Activated CD8-positive, alpha-beta T cell treated with anti-CD3 and anti-CD28 coated beads, Interleukin-2, amount 10 ng/mL, durations not matched to agents 7 days and 5 days (primary cell): Measurements from ENCODE around the gene FYCO1. TPM values are rescaled to one million over a fixed set of nuclear protein-coding genes. Genes with fewer than 3 reads are reported as not detected.

Experiments
- ATAC-seq: fragments of 150-1000 bp; cut with Tn5 transposase; one replicate; pipeline ENCODE4 v1.10.0; 2021; ENCODE audit warnings: moderate library complexity
- CTCF ChIA-PET: fragments of 350-600 bp; sonication (Branson Sonifier 250); formaldehyde crosslinking; loops from one replicate; lab custom pipeline; 2021; ENCODE audit warnings: antibody characterized with exemption; lab: Charles Lee
- POLR2A ChIA-PET: fragments of 350-600 bp; sonication (Branson Sonifier 250); formaldehyde crosslinking; loops from one replicate; lab custom pipeline; 2021; ENCODE audit warnings: antibody characterized with exemption; lab: Charles Lee
- DNase-seq: peaks from one replicate; pipeline ENCODE4 v3.0.0-alpha.2; 2020
- H3K27ac Mint-ChIP-seq: one replicate; pipeline ENCODE4 v1.8.0; 2021; ENCODE audit warnings: mild to moderate bottlenecking, mixed read lengths
- H3K27me3 Mint-ChIP-seq: one replicate; pipeline ENCODE4 v1.8.0; 2021; ENCODE audit warnings: low read depth, mixed read lengths
- H3K36me3 Mint-ChIP-seq: one replicate; pipeline ENCODE4 v1.8.0; 2021; ENCODE audit warnings: low read depth, mixed read lengths
- H3K4me1 Mint-ChIP-seq: one replicate; pipeline ENCODE4 v1.8.0; 2021; ENCODE audit warnings: low read depth, mixed read lengths
- H3K4me3 Mint-ChIP-seq: one replicate; pipeline ENCODE4 v1.8.0; 2021; ENCODE audit warnings: mild to moderate bottlenecking, mixed read lengths
- H3K9me3 Mint-ChIP-seq: one replicate; pipeline ENCODE4 v1.8.0; 2022; ENCODE audit warnings: mixed read lengths; ENCODE audit not compliant: insufficient read depth
- total RNA-seq, 2 experiments: library from RNA; stranded (reverse); gene quantifications; one replicate each; pipeline ENCODE4 v1.2.3, GENCODE V29; 2021

FYCO1 gene
- total RNA-seq, 2 experiments from 2014 or later: 16.6 to 19.5 TPM

DNA sequence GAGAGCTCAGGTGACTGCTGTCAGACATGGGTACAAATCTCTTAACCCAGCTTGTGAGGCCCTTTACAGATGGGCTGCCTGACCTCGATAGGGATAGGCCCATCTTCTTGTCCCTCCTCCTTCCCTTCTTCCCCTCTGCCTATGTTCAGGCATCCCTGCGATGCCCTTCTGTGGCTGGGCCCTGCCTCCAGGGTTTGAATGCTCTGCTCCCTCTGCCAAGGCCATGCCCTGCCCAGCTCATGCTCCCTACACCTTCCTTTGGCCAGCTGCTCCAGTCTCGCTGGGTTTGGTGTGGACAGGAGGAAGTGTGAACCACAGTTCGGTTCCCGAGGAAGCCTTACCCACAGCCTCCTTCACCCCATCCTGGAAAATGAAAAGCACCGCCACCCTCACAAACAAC lies 4.3 kb downstream of the FYCO1 start:
- peak overlapping the region; percentile 20 for H3K4me3 Mint-ChIP-seq
- H3K27ac Mint-ChIP-seq: peak overlapping the region; percentile 86
- H3K9me3 Mint-ChIP-seq: peaks cover under 1% of the 10 kb centered on the region
- ChIA-PET POLR2A (no interaction called here), CTCF (interaction anchor here (1.1 kb wide), 1 partner anchor 17 kb away, joined by 5 read pairs; no protein-coding TSS in a partner anchor)
- H3K36me3 Mint-ChIP-seq: peaks cover 60% of the 10 kb centered on the region
- ATAC-seq: no peak
- DNase-seq: no peak
- H3K4me1 Mint-ChIP-seq: peaks cover 86% of the 10 kb centered on the region
- H3K27me3 Mint-ChIP-seq: no peaks in the 10 kb centered on the region

DNA sequence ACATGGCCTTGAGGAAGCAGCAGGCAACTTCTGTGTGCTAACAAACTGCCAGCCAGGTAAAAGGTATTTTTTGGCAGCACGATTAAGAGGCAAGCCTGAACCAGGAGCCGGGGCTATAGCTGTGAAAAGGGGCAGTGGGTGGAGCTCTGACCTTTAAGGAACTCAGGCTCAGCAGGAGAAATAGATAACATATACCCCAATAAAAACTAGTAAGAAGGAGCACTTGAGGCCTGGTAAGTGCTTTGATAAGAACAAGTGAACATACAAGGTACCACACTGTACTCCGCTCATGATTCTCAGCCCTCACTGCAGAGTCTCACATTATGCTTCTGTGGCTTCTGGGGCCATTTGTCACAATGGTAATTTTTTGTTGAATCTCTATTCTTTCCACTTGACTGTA lies 5.4 kb downstream of the FYCO1 start:
- ChIA-PET CTCF (no interaction called here), POLR2A (no interaction called here)
- Mint-ChIP-seq H3K4me1 (peaks cover 89% of the 10 kb centered on the region), H3K27me3 (no peaks in the 10 kb centered on the region), H3K9me3 (no peaks in the 10 kb centered on the region), H3K36me3 (peaks cover 69% of the 10 kb centered on the region), H3K27ac (peak overlapping the region; percentile 40), H3K4me3 (no peak overlapping the region)
- ATAC-seq: no peak
- no peak for DNase-seq

DNA sequence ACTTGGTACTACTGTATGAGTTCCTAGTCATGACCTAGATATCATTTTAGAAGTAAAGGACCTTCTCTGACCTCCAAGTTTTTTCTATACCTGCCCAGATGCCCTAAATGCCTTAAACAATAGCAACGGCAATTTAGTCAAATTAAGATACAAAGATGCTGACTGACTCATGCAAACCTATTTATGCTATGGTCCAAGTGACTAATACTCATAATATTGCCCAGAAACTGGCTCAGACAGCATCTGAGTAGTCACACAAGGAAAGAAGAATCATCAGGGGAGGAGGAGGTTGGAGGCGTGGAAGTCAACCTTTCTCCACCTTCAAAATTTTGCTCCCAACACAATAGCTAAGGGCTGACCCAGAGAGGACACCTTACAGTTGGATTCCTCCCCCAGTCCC lies 6.8 kb downstream of the FYCO1 start:
- CTCF ChIA-PET: interaction anchor here (0.6 kb wide), 1 partner anchor 94 kb away, joined by 4 read pairs; no protein-coding TSS in a partner anchor
- ATAC-seq: no peak
- POLR2A ChIA-PET: no interaction called here
- Mint-ChIP-seq H3K27ac (no peak overlapping the region), H3K9me3 (no peaks in the 10 kb centered on the region), H3K36me3 (peaks cover 82% of the 10 kb centered on the region), H3K4me3 (no peak overlapping the region), H3K27me3 (no peaks in the 10 kb centered on the region), H3K4me1 (peaks cover 95% of the 10 kb centered on the region)
- no peak for DNase-seq

- ATAC-seq (no peak), DNase-seq (no peak)
- peak overlapping the region; percentile 39 for H3K27ac Mint-ChIP-seq
- peaks cover 95% of the 10 kb centered on the region for H3K4me1 Mint-ChIP-seq
- POLR2A ChIA-PET: no interaction called here
- H3K9me3 Mint-ChIP-seq: no peaks in the 10 kb centered on the region
- CTCF ChIA-PET: no interaction called here
- peaks cover 85% of the 10 kb centered on the region for H3K36me3 Mint-ChIP-seq
- no peaks in the 10 kb centered on the region for H3K27me3 Mint-ChIP-seq
- no peak overlapping the region for H3K4me3 Mint-ChIP-seq
Observed at GRCh38 chr3:45988362-45988761, 7.3 kb downstream of the FYCO1 start.

GRCh38 chr3:45987368-45988291 lies 8.0 kb downstream of the FYCO1 start:
- H3K27ac Mint-ChIP-seq: peak overlapping the region; percentile 39
- POLR2A ChIA-PET: no interaction called here

GRCh38 chr3:45986303-45986982 lies 9.2 kb downstream of the FYCO1 start:
- Mint-ChIP-seq H3K9me3 (no peaks in the 10 kb centered on the region), H3K4me1 (peaks cover 92% of the 10 kb centered on the region), H3K27me3 (no peaks in the 10 kb centered on the region), H3K36me3 (peaks cover 85% of the 10 kb centered on the region), H3K4me3 (no peak overlapping the region), H3K27ac (peak overlapping the region; percentile 21)
- DNase-seq: no peak
- ChIA-PET POLR2A (no interaction called here), CTCF (interaction anchor here (1.1 kb wide), 1 partner anchor 392 kb away, joined by 3 read pairs; no protein-coding TSS in a partner anchor)
- ATAC-seq: no peak

More at GRCh38 chr3:45987368-45988291, 8.0 kb downstream of the FYCO1 start:
- Mint-ChIP-seq H3K27me3 (no peaks in the 10 kb centered on the region), H3K4me3 (no peak overlapping the region), H3K9me3 (no peaks in the 10 kb centered on the region), H3K36me3 (peaks cover 85% of the 10 kb centered on the region), H3K4me1 (peaks cover 94% of the 10 kb centered on the region)
- no peak for ATAC-seq
- CTCF ChIA-PET: interaction anchor here (1.1 kb wide), 1 partner anchor 391 kb away, joined by 3 read pairs; no protein-coding TSS in a partner anchor
- no peak for DNase-seq

DNA sequence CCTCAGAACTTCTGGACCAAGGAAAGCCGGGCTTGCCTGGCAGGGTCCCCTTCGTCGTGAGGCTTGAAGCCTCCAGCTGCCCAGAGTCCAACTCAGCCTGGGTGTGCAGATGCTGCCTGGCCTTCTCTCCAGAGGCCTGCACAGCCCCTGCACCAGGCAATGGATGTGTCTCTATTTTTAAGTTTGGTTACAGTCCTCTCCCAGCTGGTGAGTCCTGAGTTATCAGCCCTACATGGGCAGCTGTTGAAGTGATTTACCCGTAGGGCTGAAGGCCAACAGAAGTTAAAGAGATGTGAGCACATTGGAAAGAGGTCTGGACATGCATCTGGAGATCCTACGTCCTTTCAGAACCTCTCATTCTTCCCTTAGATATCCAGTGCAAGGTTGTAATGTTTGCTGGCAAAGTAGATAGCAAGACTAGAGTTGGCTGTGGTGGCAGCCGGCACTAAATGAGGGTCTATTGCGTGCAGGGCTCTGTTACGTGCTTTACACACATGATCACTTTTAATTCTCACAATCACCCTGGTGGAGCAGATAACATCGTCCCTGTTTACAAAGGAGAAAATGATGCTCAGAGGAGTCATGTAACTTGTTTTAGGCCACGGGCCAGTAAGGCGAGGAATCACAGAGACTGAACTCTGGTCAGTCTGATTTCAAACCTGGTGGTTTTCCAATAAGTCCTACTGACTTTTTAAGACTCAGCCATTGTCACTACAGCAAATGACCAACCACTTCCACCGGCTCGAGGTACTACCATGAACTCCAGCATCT lies 9.9 kb downstream of the FYCO1 start:
- DNase-seq (no peak), ATAC-seq (no peak)
- H3K36me3 Mint-ChIP-seq: peaks cover 89% of the 10 kb centered on the region
- peaks cover 92% of the 10 kb centered on the region for H3K4me1 Mint-ChIP-seq
- H3K4me3 Mint-ChIP-seq: no peak overlapping the region
- H3K27ac Mint-ChIP-seq: peak overlapping the region; percentile 43
- CTCF ChIA-PET: interaction anchor here (1.0 kb wide), 2 partner anchors 40 to 46 kb away, joined by 3 read pairs; no protein-coding TSS in a partner anchor
- H3K27me3 Mint-ChIP-seq: no peaks in the 10 kb centered on the region
- POLR2A ChIA-PET: interaction anchor here (2.3 kb wide), 1 partner anchor 8 kb away, joined by 10 read pairs; no protein-coding TSS in a partner anchor
- H3K9me3 Mint-ChIP-seq: no peaks in the 10 kb centered on the region

DNA sequence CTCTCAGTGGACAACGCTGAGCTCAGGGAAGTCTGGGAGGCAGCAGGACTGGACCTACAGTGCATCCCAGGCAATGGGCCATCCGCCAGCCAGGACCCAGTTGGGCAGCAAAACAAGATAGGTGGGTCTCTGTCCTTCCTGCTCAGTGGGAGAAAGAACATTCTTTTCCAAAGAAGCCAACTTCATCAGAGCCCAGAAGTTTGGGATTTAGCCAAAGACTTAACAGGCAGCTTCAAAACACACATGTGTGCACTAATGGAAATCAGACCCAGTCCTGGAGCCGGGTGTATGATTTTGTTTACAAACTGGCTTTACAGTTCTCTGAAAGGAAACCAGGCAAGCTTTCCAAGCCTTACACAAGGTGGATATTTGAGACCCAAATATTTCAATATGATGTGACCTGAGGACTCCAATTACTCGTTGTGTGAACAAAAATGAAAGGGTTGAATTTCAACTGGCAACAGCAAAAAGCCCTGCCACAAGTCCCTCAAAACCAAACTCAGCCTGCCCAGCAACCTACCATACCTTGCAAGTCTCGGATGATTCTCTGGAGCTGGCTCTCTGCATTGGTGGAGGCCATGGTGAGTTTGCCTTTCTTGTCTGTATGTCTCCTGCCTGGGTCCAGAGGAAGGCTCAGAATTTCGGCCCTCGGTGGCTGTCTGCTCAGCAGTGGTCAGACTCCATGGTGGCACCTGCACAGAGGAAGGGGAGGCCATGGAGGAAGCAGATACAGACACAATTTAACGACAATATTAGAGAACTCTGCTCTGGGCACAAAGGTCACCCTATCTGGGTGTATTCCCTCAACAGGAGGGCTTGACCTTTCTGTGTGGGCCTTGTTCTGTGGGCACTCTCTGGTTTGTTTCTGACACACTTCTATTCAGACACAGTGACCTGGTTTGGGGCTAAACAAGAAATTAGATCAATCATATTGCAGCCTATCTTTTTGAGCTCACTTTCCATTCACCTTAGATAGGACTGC lies 11.0 kb downstream of the FYCO1 start:
- H3K27me3 Mint-ChIP-seq: no peaks in the 10 kb centered on the region

GRCh38 chr3:45983770-45984169 lies 11.9 kb downstream of the FYCO1 start:
- no peaks in the 10 kb centered on the region for H3K27me3 Mint-ChIP-seq
- ATAC-seq (no peak), DNase-seq (no peak)
- no peaks in the 10 kb centered on the region for H3K9me3 Mint-ChIP-seq
- ChIA-PET CTCF (interaction anchor here (0.8 to 2.5 kb wide), 6 partner anchors 11 to 395 kb away, joined by 3 to 7 read pairs (median 3); no protein-coding TSS in a partner anchor), POLR2A (interaction anchor here (2.3 kb wide), 1 partner anchor 10 kb away, joined by 10 read pairs; no protein-coding TSS in a partner anchor)
- H3K4me1 Mint-ChIP-seq: peaks cover 91% of the 10 kb centered on the region
- peaks cover 90% of the 10 kb centered on the region for H3K36me3 Mint-ChIP-seq
- H3K27ac Mint-ChIP-seq: no peak overlapping the region
- H3K4me3 Mint-ChIP-seq: no peak overlapping the region

More for the DNA sequence above, 11.0 kb downstream of the FYCO1 start:
- Mint-ChIP-seq H3K27ac (peak overlapping the region; percentile 43), H3K9me3 (no peaks in the 10 kb centered on the region), H3K4me3 (no peak overlapping the region), H3K36me3 (peaks cover 90% of the 10 kb centered on the region), H3K4me1 (peaks cover 92% of the 10 kb centered on the region)
- ChIA-PET POLR2A (interaction anchor here (2.3 kb wide), 1 partner anchor 9 kb away, joined by 10 read pairs; no protein-coding TSS in a partner anchor), CTCF (interaction anchor here (1.0 to 1.5 kb wide), 4 partner anchors 39 to 394 kb away, joined by 3 to 7 read pairs (median 3); no protein-coding TSS in a partner anchor)
- ATAC-seq: no peak
- no peak for DNase-seq
